Progenitor cell of endocrine pancreas (in vitro differentiated cells): ENCODE data around the gene SPSB1. TPM values are rescaled to one million over a fixed set of nuclear protein-coding genes. Genes with fewer than 3 reads are reported as not detected.

Source experiments
- DNase-seq: peaks from one replicate; pipeline ENCODE4 v3.0.0; 2021; ENCODE audit warnings: low spot score; ENCODE audit not compliant: unreplicated experiment
- H3K27ac Mint-ChIP-seq: 2 replicates; pipeline ENCODE4 v1.8.0; 2021; ENCODE audit warnings: mild to moderate bottlenecking, moderate library complexity, mixed read lengths
- H3K27me3 Mint-ChIP-seq: 2 replicates; pipeline ENCODE4 v1.8.0; 2021; ENCODE audit warnings: mixed read lengths
- H3K36me3 Mint-ChIP-seq: 2 replicates; pipeline ENCODE4 v1.8.0; 2022; ENCODE audit warnings: mixed read lengths; ENCODE audit not compliant: insufficient read depth
- H3K4me1 Mint-ChIP-seq: 2 replicates; pipeline ENCODE4 v1.8.0; 2021; ENCODE audit warnings: low read depth, mixed read lengths
- H3K4me3 Mint-ChIP-seq: 2 replicates; pipeline ENCODE4 v1.8.0; 2021; ENCODE audit warnings: low read depth, mild to moderate bottlenecking, moderate library complexity, mixed read lengths
- H3K9me3 Mint-ChIP-seq: 2 replicates; pipeline ENCODE4 v1.8.0; 2021; ENCODE audit warnings: low read depth, mixed read lengths
- CTCF ChIP-seq: fragments of 200-600 bp; sonication (generic); IDR thresholded peaks from one replicate; pipeline ENCODE4 v1.5.0; 2021; ENCODE audit warnings: antibody characterized with exemption, mild to moderate bottlenecking; ENCODE audit not compliant: unreplicated experiment
- total RNA-seq: library from RNA; stranded (reverse); gene quantifications from 2 replicates; pipeline ENCODE4 v1.2.1, GENCODE V29; 2021

SPSB1 gene
- total RNA-seq, 1 donor from 2014 or later: 6.6 TPM

DNA sequence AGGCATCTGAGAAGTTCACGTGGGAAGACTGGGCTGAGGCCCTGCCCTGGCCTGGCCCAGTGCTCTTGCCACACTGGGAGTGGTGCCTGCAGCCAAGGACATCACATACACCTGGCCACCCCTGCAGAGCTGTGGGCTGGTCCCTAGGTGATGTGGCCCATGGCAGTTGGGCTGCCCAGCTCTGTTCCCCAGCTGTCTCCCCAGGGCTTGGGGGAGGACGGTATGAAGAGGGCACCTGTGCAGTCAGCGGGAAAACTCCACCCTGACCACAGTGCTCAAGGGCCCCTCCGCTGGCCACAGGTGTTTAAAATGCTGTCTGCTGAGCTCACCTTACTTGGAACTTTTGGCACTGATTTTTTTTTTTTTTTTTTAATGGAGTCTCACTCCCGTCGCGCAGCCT is 126.2 kb downstream of the SPSB1 start:
- peaks cover 6% of the 10 kb centered on the region for H3K27me3 Mint-ChIP-seq
- no peak overlapping the region for H3K4me3 Mint-ChIP-seq
- no peak overlapping the region for H3K27ac Mint-ChIP-seq
- no peak for DNase-seq
- no peaks in the 10 kb centered on the region for H3K36me3 Mint-ChIP-seq
- H3K9me3 Mint-ChIP-seq: no peaks in the 10 kb centered on the region
- H3K4me1 Mint-ChIP-seq: peaks cover 1% of the 10 kb centered on the region
- no peak for TF ChIP-seq CTCF

Other genes with a start within 250 kb of the SPSB1 start
- gene SLC2A5, start 223.3 kb upstream of the SPSB1 start, total RNA-seq: not detected in 2 replicates
- gene GPR157, start 163.8 kb upstream of the SPSB1 start, total RNA-seq: 1.1 and 3.6 TPM in 2 replicates
- 36.0 and 36.2 TPM in 2 replicates for gene H6PD, start 58.1 kb upstream of the SPSB1 start, total RNA-seq
- gene SLC25A33, start 246.6 kb downstream of the SPSB1 start, total RNA-seq: 7.6 and 7.7 TPM in 2 replicates